ENCODE data around the gene FAM234B.

GRCh38 chr12:13008741-13009380 is 35.3 kb upstream of the FAM234B start:
- TF ChIP-seq CTCF (IDR thresholded peaks at IDR 0.05) (no peak), EZH2 (IDR thresholded peaks at IDR 0.05; ENCODE audit: borderline replicate concordance, insufficient read depth, low read depth, low read length, poor library complexity, severe bottlenecking) (no peak)
